GM12878 (cell line): ENCODE measurements around the gene FEN1. TPM values are rescaled to one million over a fixed set of nuclear protein-coding genes. Genes with fewer than 3 reads are reported as not detected.

Source experiments
- ATAC-seq: fragments of 200-7000 bp; cut with Tn5 transposase; 3 replicates; pipeline ENCODE4 v1.9.1; 2020; ENCODE audit warnings: mild to moderate bottlenecking, moderate library complexity
- BruUV-seq: library from RNA; stranded (reverse); fragments of 400-500 nt; replicated peaks from 2 replicates; lab custom pipeline; 2021; lab: Mats Ljungman, UMichigan
- CTCF ChIA-PET: fragments of 300-600 bp; sonication (Branson Sonifier 250); formaldehyde crosslinking; extraction: SDS; loops from one replicate; lab custom pipeline; 2021; ENCODE audit warnings: inconsistent platforms; lab: Yijun Ruan, JAX
- POLR2A ChIA-PET: fragments of 350-600 bp; formaldehyde crosslinking; extraction: SDS; loops from one replicate; lab custom pipeline; 2021; ENCODE audit warnings: inconsistent platforms; lab: Charles Lee
- RAD21 ChIA-PET: fragments of 300-600 bp; sonication (Branson Sonifier 250); formaldehyde crosslinking; loops from one replicate; lab custom pipeline; 2023; ENCODE audit warnings: antibody characterized with exemption; ENCODE audit not compliant: unreplicated experiment; lab: Charles Lee
- SMC1A ChIA-PET: fragments of 300-600 bp; sonication (Branson Sonifier 250); formaldehyde crosslinking; loops from one replicate; lab custom pipeline; 2023; ENCODE audit not compliant: unreplicated experiment, uncharacterized antibody; lab: Charles Lee
- DNase-seq: peaks from one replicate; pipeline ENCODE4 v3.0.0-alpha.2; 2011; ENCODE audit warnings: low read depth, low spot score
- FAIRE-seq: peaks from 3 replicates; lab custom pipeline; 2011; peaks lifted over from hg19 to GRCh38; lab: Jason Lieb, UNC
- H2AFZ ChIP-seq: 2 replicates; pipeline ENCODE4 v1.6.0; 2011; ENCODE audit warnings: low read depth, low read length, control low read depth; ENCODE audit not compliant: control insufficient read depth
- H3K27ac ChIP-seq: 2 replicates; pipeline ENCODE4 v1.5.1; 2011; ENCODE audit warnings: control low read depth; ENCODE audit not compliant: control insufficient read depth, insufficient read depth
- H3K27me3 ChIP-seq, 2 experiments: replicated peaks in 1 of 2; 2 replicates each; pipeline versions ENCODE4 v1.6.0 to v1.6.1; 2011; ENCODE audit warnings: low read length in 1 of 2; ENCODE audit not compliant: control insufficient read depth in 2 of 2, insufficient read depth in 2 of 2
- H3K36me3 ChIP-seq, 2 experiments: 2 replicates each; pipeline ENCODE4 v1.5.1; 2011; ENCODE audit warnings: low read length in 1 of 2; ENCODE audit not compliant: control insufficient read depth in 2 of 2, insufficient read depth in 2 of 2
- H3K4me1 ChIP-seq: 2 replicates; pipeline ENCODE4 v1.6.1; 2011; ENCODE audit warnings: mild to moderate bottlenecking, low read length, moderate library complexity, mixed read lengths; ENCODE audit not compliant: control insufficient read depth, insufficient read depth
- H3K4me2 ChIP-seq: 2 replicates; pipeline ENCODE4 v1.6.0; 2011; ENCODE audit warnings: control low read depth; ENCODE audit not compliant: control insufficient read depth, insufficient read depth
- H3K4me3 ChIP-seq: fragments of 200-600 bp; sonication (generic); 2 replicates; pipeline ENCODE4 v1.5.1; 2016
- H3K79me2 ChIP-seq: 2 replicates; pipeline ENCODE4 v1.6.0; 2011; ENCODE audit warnings: low read length; ENCODE audit not compliant: control insufficient read depth, insufficient read depth
- H3K9ac ChIP-seq: 2 replicates; pipeline ENCODE4 v1.8.0; 2011; ENCODE audit warnings: low read length, control low read depth, mixed read lengths; ENCODE audit not compliant: control insufficient read depth, insufficient read depth
- H3K9me3 ChIP-seq: replicated peaks from 3 replicates; pipeline ENCODE4 v1.5.1; 2011; ENCODE audit warnings: mild to moderate bottlenecking, low read length; ENCODE audit not compliant: control insufficient read depth, insufficient read depth
- H4K20me1 ChIP-seq: 2 replicates; pipeline ENCODE4 v1.6.0; 2011; ENCODE audit not compliant: control insufficient read depth, insufficient read depth
- DPF2 ChIP-seq: fragments of 450-650 bp; IDR thresholded peaks from 2 replicates; pipeline ENCODE4 v1.6.1; 2017; ENCODE audit warnings: mild to moderate bottlenecking
- HSF1 ChIP-seq: fragments of 150-350 bp; IDR thresholded peaks from 2 replicates; pipeline ENCODE4 v1.6.1; 2014; ENCODE audit warnings: mild to moderate bottlenecking, low read depth, low read length
- IKZF1 ChIP-seq: fragments of 450-650 bp; conservative IDR thresholded peaks from 2 replicates; pipeline ENCODE4 v1.6.1; 2017; ENCODE audit warnings: antibody characterized with exemption, mild to moderate bottlenecking
- JUND ChIP-seq: IDR thresholded peaks from 2 replicates; pipeline ENCODE4 v1.6.1; 2012; ENCODE audit warnings: low read depth, mild to moderate bottlenecking, low read length, improper control_type of control experiment, moderate library complexity
- MYC ChIP-seq: IDR thresholded peaks from 2 replicates; pipeline ENCODE4 v1.6.1; 2011; ENCODE audit warnings: mild to moderate bottlenecking, low read length, moderate library complexity, inconsistent platforms; ENCODE audit not compliant: insufficient read depth, insufficient replicate concordance, insufficient read length, severe bottlenecking
- NRF1 ChIP-seq: conservative IDR thresholded peaks from 2 replicates; pipeline ENCODE4 v1.6.1; 2011; ENCODE audit warnings: mild to moderate bottlenecking, low read depth, low read length, improper control_type of control experiment
- SIN3A ChIP-seq: IDR thresholded peaks from 2 replicates; pipeline ENCODE4 v1.6.1; 2012; ENCODE audit warnings: low read depth, low read length, improper control_type of control experiment
- SUZ12 ChIP-seq: fragments of 200-600 bp; sonication (generic); IDR thresholded peaks from one replicate; pipeline ENCODE4 v1.6.1; 2018; ENCODE audit warnings: antibody characterized with exemption, mild to moderate bottlenecking; ENCODE audit not compliant: unreplicated experiment
- TCF3 ChIP-seq: IDR thresholded peaks from 2 replicates; pipeline ENCODE4 v1.6.1; 2012; ENCODE audit warnings: low read depth, mild to moderate bottlenecking, low read length, borderline replicate concordance; ENCODE audit not compliant: insufficient read depth
- WGBS: methylation state at CpG from one replicate; pipeline ENCODE4 v1.1.6; 2016; ENCODE audit warnings: low lambda C conversion rate; ENCODE audit not compliant: insufficient replicate concordance, insufficient coverage; ENCODE audit errors: missing lambda C conversion rate; 5-methylcytosine and 5-hydroxymethylcytosine counted together
- in situ Hi-C: fragments of 300-500 bp; cut with MboI; formaldehyde crosslinking; loops from 9 replicates; pipeline ENCODE4 v1.14.3; 2018; ENCODE audit warnings: mixed read lengths
- intact Hi-C: fragments of 100-400 bp; cut with micrococcal nuclease; formaldehyde crosslinking; loops from one replicate; pipeline ENCODE4 v1.14.2; 2022; ENCODE audit not compliant: unreplicated experiment
- polyA plus RNA-seq, 11 experiments: library from polyadenylated mRNA; depleted of rRNA in 4 of 11; unstranded in 6 of 11; stranded (reverse) in 5 of 11; fragments of >200 nt; fragmentation: Nextera tagmentation in 4 of 11; fragmentation: Illumina TruSeq in 1 of 11; extraction: Ambion mirVana in 4 of 11; extraction: Trizol in 1 of 11; gene quantifications; 1 replicate in 1 of 11; 2 replicates in 10 of 11; pipeline versions ENCODE4 v1.2.1 to v1.2.3, GENCODE V29; 2011 to 2016; ENCODE audit warnings: inconsistent platforms in 2 of 11, missing spikeins in 2 of 11, low read depth in 1 of 11
- total RNA-seq, 4 experiments: library from RNA; depleted of rRNA in 3 of 4; stranded (reverse); fragments of >200 nt in 3 of 4; fragmentation: Illumina TruSeq in 1 of 4; extraction: Trizol in 1 of 4; gene quantifications; 2 replicates each; pipeline versions ENCODE4 v1.2.1 to v1.2.3, GENCODE V29; 2013 to 2021
- TF ChIP-seq, protein P1 (sequence below): fragments of 450-650 bp; IDR thresholded peaks from 2 replicates; pipeline ENCODE4 v1.6.1; 2017; ENCODE audit warnings: mild to moderate bottlenecking, low read depth, inconsistent platforms; ENCODE audit not compliant: poor library complexity, severe bottlenecking
- TF ChIP-seq, protein P2 (sequence below): IDR thresholded peaks from 2 replicates; pipeline ENCODE4 v1.6.1; 2012; ENCODE audit warnings: improper control_type of control experiment, low read depth, low read length; ENCODE audit not compliant: insufficient replicate concordance
- TF ChIP-seq, protein P3 (sequence below): fragments of 450-650 bp; IDR thresholded peaks from 2 replicates; pipeline ENCODE4 v1.6.1; 2016; ENCODE audit warnings: mild to moderate bottlenecking

The FEN1 gene
- total and polyA plus RNA-seq, 10 of the 15 experiments (the other 5 are each of a cell fraction or from before 2014, with no cell fraction given) = 54.8 to 282 (median 125) TPM

DNA sequence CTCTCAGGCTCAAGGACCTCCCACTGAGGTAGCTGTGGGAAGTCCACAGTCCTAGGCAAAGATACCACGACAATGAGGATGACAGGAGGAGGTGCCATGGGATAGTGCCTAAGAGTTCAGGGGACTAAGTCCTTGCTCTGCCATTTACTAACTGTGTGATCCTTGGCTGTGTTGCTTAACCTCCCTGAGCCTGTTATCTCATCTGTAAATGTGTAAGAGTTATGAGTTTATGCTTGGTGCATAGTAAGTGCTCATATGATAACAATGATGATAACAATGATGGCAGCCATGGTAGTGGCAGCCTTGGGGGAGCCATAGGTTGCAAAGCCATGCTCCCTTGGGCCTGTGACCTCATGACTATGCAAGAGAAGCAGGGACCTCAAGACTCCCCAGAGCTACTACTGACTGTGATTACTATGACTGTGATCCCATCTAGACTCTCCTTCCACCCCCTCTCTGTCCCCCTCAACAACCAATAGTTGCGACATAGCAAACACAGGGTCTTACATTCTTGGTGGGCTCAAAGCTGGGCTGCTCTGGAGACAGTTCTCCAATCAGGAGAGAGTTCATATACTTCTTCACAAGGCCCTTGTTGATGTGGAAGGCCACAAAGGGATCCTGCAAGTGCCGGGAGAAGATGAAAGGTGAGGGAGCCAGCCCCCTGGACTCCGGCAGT, 20.2 kb downstream of the FEN1 start:
- DNase-seq = no peak
- no peak for ATAC-seq
- POLR2A ChIA-PET = interaction anchor here (0.5 to 9.9 kb wide), 10 partner anchors 13 to 787 kb away, joined by 3 to 167 read pairs (median 6); partner anchors contain the start of genes FADS2, FEN1 and TMEM258
- Histone ChIP-seq H3K27me3 (no peaks in the 10 kb centered on the region), H2AFZ (no peak overlapping the region), H3K9ac (no peak overlapping the region), H4K20me1 (no peaks in the 10 kb centered on the region), H3K27ac (no peak overlapping the region), H3K9me3 (no peaks in the 10 kb centered on the region), H3K79me2 (peaks cover 21% of the 10 kb centered on the region), H3K4me2 (no peak overlapping the region), H3K36me3 (peaks cover 0 to 5% of the 10 kb centered on the region in 2 experiments; a peak in 2 of 4 replicates), H3K4me3 (no peak overlapping the region), H3K4me1 (peaks cover 3% of the 10 kb centered on the region; the same call in 1 of the 2 replicates)
- intact Hi-C loops = no loop called here
- RAD21 ChIA-PET = interaction anchor here (3.1 kb wide), 1 partner anchor 14 kb away, joined by 51 read pairs; no protein-coding TSS in a partner anchor
- SMC1A ChIA-PET = interaction anchor here (1.3 to 2.7 kb wide), 3 partner anchors 10 to 21 kb away, joined by 3 to 9 read pairs (median 4); no protein-coding TSS in a partner anchor
- WGBS = 85% methylated on average over 4 of the region's 4 CpGs
- CTCF ChIA-PET = interaction anchor here (1.2 to 10.8 kb wide), 3 partner anchors 15 to 21 kb away, joined by 3 to 141 read pairs (median 11); partner anchors contain the start of gene FADS2
- in situ Hi-C loops = no loop called here
- FAIRE-seq = no peak
- no TSS peak for BruUV-seq
- no peak for TF ChIP-seq SIN3A
- no peak for TF ChIP-seq SUZ12
- no peak for TF ChIP-seq MYC
- TF ChIP-seq NRF1 = no peak
- TF ChIP-seq DPF2 = no peak
- TF ChIP-seq IKZF1 = no peak
- TF ChIP-seq, protein P1, sequence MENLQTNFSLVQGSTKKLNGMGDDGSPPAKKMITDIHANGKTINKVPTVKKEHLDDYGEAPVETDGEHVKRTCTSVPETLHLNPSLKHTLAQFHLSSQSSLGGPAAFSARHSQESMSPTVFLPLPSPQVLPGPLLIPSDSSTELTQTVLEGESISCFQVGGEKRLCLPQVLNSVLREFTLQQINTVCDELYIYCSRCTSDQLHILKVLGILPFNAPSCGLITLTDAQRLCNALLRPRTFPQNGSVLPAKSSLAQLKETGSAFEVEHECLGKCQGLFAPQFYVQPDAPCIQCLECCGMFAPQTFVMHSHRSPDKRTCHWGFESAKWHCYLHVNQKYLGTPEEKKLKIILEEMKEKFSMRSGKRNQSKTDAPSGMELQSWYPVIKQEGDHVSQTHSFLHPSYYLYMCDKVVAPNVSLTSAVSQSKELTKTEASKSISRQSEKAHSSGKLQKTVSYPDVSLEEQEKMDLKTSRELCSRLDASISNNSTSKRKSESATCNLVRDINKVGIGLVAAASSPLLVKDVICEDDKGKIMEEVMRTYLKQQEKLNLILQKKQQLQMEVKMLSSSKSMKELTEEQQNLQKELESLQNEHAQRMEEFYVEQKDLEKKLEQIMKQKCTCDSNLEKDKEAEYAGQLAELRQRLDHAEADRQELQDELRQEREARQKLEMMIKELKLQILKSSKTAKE = no peak
- TF ChIP-seq, protein P2, sequence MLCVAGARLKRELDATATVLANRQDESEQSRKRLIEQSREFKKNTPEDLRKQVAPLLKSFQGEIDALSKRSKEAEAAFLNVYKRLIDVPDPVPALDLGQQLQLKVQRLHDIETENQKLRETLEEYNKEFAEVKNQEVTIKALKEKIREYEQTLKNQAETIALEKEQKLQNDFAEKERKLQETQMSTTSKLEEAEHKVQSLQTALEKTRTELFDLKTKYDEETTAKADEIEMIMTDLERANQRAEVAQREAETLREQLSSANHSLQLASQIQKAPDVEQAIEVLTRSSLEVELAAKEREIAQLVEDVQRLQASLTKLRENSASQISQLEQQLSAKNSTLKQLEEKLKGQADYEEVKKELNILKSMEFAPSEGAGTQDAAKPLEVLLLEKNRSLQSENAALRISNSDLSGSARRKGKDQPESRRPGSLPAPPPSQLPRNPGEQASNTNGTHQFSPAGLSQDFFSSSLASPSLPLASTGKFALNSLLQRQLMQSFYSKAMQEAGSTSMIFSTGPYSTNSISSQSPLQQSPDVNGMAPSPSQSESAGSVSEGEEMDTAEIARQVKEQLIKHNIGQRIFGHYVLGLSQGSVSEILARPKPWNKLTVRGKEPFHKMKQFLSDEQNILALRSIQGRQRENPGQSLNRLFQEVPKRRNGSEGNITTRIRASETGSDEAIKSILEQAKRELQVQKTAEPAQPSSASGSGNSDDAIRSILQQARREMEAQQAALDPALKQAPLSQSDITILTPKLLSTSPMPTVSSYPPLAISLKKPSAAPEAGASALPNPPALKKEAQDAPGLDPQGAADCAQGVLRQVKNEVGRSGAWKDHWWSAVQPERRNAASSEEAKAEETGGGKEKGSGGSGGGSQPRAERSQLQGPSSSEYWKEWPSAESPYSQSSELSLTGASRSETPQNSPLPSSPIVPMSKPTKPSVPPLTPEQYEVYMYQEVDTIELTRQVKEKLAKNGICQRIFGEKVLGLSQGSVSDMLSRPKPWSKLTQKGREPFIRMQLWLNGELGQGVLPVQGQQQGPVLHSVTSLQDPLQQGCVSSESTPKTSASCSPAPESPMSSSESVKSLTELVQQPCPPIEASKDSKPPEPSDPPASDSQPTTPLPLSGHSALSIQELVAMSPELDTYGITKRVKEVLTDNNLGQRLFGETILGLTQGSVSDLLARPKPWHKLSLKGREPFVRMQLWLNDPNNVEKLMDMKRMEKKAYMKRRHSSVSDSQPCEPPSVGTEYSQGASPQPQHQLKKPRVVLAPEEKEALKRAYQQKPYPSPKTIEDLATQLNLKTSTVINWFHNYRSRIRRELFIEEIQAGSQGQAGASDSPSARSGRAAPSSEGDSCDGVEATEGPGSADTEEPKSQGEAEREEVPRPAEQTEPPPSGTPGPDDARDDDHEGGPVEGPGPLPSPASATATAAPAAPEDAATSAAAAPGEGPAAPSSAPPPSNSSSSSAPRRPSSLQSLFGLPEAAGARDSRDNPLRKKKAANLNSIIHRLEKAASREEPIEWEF = no peak
- TF ChIP-seq HSF1 = no peak
- TF ChIP-seq, protein P3, sequence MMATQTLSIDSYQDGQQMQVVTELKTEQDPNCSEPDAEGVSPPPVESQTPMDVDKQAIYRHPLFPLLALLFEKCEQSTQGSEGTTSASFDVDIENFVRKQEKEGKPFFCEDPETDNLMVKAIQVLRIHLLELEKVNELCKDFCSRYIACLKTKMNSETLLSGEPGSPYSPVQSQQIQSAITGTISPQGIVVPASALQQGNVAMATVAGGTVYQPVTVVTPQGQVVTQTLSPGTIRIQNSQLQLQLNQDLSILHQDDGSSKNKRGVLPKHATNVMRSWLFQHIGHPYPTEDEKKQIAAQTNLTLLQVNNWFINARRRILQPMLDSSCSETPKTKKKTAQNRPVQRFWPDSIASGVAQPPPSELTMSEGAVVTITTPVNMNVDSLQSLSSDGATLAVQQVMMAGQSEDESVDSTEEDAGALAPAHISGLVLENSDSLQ = no peak
- TF ChIP-seq TCF3 = no peak
- no peak for TF ChIP-seq JUND
